Kidney (tissue), 14 donors: ENCODE results near the gene CMTM4. TPM values are rescaled to one million over a fixed set of nuclear protein-coding genes. Genes with fewer than 3 reads are reported as not detected.
A peak's percentile ranks its signal among the peaks of the same experiment; 100 is the strongest.

Source experiments
- DNase-seq, 5 donors: peaks; one replicate each; pipeline ENCODE4 v3.0.0-alpha.2; 2013 to 2020
- FAIRE-seq: peaks from 2 replicates; lab custom pipeline; 2012; peaks lifted over from hg19 to GRCh38; lab: Jason Lieb, UNC
- H3K27ac ChIP-seq, 2 donors: one replicate each; pipeline ENCODE4 v1.7.0; 2013; ENCODE audit warnings: low read depth in 2 of 2, low read length in 2 of 2, inconsistent platforms in 1 of 2
- H3K27me3 ChIP-seq: one replicate; pipeline ENCODE4 v1.7.1; 2013; ENCODE audit warnings: low read length, inconsistent platforms; ENCODE audit not compliant: control insufficient read depth, insufficient read depth
- H3K36me3 ChIP-seq, 3 donors: one replicate each; pipeline versions ENCODE4 v1.7.0 to v1.7.1; 2013; ENCODE audit warnings: low read length in 3 of 3, control low read depth in 1 of 3, inconsistent platforms in 1 of 3; ENCODE audit not compliant: insufficient read depth in 3 of 3, control insufficient read depth in 2 of 3
- H3K4me1 ChIP-seq, 3 donors: one replicate each; pipeline versions ENCODE4 v1.7.0 to v1.7.1; 2013; ENCODE audit warnings: low read length in 3 of 3, inconsistent platforms in 1 of 3, low read depth in 1 of 3; ENCODE audit not compliant: control insufficient read depth in 2 of 3, insufficient read depth in 2 of 3
- H3K4me3 ChIP-seq, 3 donors: one replicate each; pipeline versions ENCODE4 v1.7.0 to v1.8.1; 2013; ENCODE audit warnings: low read length in 3 of 3, control low read depth in 1 of 3, inconsistent platforms in 1 of 3
- H3K9ac ChIP-seq, 3 donors: one replicate each; pipeline versions ENCODE4 v1.7.0 to v1.7.1; 2013; ENCODE audit warnings: low read length in 3 of 3, control low read depth in 1 of 3, inconsistent platforms in 1 of 3
- H3K9me3 ChIP-seq, 3 donors: one replicate each; pipeline versions ENCODE4 v1.7.0 to v1.7.1; 2013; ENCODE audit warnings: low read length in 3 of 3, control low read depth in 1 of 3, inconsistent platforms in 1 of 3; ENCODE audit not compliant: control insufficient read depth in 2 of 3, insufficient read depth in 1 of 3
- intact Hi-C: fragments of 100-400 bp; cut with DNase I; formaldehyde crosslinking; loops from one replicate; pipeline ENCODE4 v1.11.1; 2022
- polyA plus RNA-seq: library from polyadenylated mRNA; stranded (reverse); fragments of 350-450 nt; fragmentation: Illumina TruSeq; extraction: RNeasy Lipid Tissue Mini Kit (QIAGEN cat#74804); gene quantifications from one replicate; pipeline ENCODE4 v1.2.3, GENCODE V29; 2014; ENCODE audit warnings: low read depth, low replicate concordance; ENCODE audit not compliant: insufficient read depth
- total RNA-seq: library from RNA; stranded (reverse); fragmentation: NEBNext Ultra II Directional; extraction: Animal tissue kit (Norgen Biotek cat#: 25700); gene quantifications from one replicate; pipeline ENCODE4 v1.2.1, GENCODE V29; 2021
- TF ChIP-seq, protein P1 (sequence below): IDR thresholded peaks from 3 replicates; pipeline ENCODE4 v1.5.1; 2012; ENCODE audit warnings: mild to moderate bottlenecking, moderate library complexity, borderline replicate concordance; ENCODE audit not compliant: insufficient read depth; ENCODE audit errors: extremely low read depth
- donor health status: control.
- donor health status: control.
- donor health status: control.
- donor health status: control.
- donor health status: control.
- donor health status: DM: yes; HTN: yes; CAD: no.
- donor health status: Normal renal cell carcinoma (clear cell type).

CMTM4 gene
- total and polyA plus RNA-seq, 2 donors from 2014 or later = 43.2 to 82.2 TPM

DNA sequence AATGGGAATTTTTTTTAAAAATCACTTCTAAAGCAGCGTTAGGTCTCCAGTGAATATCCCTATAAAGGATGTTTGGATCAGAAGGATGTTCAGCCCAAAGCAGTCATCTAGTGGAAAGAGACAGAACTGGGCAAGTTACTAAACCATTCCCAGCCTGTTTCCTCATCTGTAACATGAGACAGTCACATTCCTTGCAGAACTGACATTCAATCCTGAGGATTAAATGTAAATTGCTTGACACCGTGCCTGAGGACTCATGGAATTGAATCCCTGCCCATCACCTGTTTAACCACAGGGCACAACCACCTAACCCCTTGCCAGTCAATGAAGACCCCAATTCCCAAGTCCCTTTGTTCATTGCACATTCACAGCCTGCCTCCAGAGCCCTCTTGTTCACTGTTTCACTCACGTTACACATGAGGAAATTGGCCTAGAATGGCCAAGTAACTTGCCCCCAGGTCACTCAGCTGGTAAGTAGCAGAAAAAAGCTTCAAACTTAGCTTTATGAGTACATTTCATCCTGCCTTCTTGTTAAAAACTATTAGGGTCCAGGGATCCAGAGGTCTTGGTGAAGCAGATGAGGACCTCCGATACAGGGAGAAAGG lies 115.8 kb downstream of the CMTM4 start:
- Histone ChIP-seq H3K9me3 (no peaks in the 10 kb centered on the region), H3K9ac (no peak overlapping the region), H3K36me3 (no peaks in the 10 kb centered on the region), H3K4me1 (peaks cover 7 to 8% (median 7%) of the 10 kb centered on the region in 3 donors), H3K4me3 (no peak overlapping the region), H3K27ac (no peak overlapping the region), H3K27me3 (peaks cover 2% of the 10 kb centered on the region)
- peak in 3 of 5 donors; percentile 29 to 67 (median 67) for DNase-seq
- intact Hi-C loops = no loop called here
- TF ChIP-seq, protein P1, sequence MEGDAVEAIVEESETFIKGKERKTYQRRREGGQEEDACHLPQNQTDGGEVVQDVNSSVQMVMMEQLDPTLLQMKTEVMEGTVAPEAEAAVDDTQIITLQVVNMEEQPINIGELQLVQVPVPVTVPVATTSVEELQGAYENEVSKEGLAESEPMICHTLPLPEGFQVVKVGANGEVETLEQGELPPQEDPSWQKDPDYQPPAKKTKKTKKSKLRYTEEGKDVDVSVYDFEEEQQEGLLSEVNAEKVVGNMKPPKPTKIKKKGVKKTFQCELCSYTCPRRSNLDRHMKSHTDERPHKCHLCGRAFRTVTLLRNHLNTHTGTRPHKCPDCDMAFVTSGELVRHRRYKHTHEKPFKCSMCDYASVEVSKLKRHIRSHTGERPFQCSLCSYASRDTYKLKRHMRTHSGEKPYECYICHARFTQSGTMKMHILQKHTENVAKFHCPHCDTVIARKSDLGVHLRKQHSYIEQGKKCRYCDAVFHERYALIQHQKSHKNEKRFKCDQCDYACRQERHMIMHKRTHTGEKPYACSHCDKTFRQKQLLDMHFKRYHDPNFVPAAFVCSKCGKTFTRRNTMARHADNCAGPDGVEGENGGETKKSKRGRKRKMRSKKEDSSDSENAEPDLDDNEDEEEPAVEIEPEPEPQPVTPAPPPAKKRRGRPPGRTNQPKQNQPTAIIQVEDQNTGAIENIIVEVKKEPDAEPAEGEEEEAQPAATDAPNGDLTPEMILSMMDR = no peak
- no peak for FAIRE-seq

DNA sequence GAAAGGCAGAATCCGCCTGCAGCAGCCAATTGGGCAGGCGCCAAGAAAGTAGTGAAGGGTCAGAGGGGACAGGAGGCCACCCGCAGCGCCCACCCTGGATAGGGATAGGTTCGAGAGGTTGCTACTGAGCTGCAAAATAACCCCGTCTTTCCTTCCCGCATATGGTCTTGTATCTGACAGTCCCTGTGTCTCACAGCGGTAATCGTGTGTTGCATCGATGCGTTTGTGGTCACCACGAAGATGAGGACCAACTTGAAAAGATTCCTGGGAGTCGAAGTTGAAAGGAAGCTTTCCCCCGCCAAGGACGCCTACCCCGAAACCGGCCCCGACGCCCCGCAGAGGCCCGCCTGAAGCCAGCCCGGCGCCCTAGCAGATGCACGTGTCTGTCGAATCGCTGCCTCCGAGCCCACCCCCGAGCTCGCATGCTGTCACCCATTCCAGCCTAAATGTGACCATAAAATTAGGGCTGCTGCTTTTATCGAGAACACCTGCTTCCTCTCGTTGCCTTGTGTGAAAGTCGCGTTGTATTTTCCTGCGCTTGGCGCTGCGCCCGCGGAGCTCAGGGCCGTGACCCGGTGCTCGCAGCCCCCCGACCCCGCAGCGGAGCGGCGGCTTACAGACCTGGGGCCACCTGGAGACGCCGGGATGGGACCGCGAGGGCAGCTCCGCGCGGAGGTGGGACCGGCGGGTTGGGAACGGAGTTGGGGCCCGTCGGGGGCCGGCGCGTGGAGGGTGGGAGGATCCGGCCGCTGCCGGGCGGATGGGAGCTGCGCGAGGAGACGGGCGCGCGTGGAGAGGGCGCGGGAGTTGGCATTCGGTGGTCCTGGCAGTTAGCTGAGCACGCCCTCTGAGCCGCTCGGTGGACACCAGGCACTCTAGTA lies 117.7 kb downstream of the CMTM4 start, which contains the start of gene CMTM2:
Gene CMTM2, plus strand, starts transcription at position 813 of the 881 bp plus-strand sequence. CDS start 145 bp downstream, outside the sequence.
- H3K4me3 ChIP-seq = no peak within 1 kb of the TSS
- no peaks in the 10 kb centered on the region for H3K9me3 ChIP-seq
- H3K4me1 ChIP-seq = peaks cover 7 to 8% (median 7%) of the 10 kb centered on the region in 3 donors
- H3K27ac ChIP-seq = no peak within 1 kb of the TSS
- intact Hi-C loops = no loop called here
- H3K36me3 ChIP-seq = no peaks in the 10 kb centered on the region
- H3K27me3 ChIP-seq = peaks cover 2% of the 10 kb centered on the region
- TF ChIP-seq, protein P1 = no peak
- DNase-seq (peak in 4 of 5 donors; percentile 31 to 74 (median 49)), FAIRE-seq (no peak)
- no peak within 1 kb of the TSS for H3K9ac ChIP-seq

DNA sequence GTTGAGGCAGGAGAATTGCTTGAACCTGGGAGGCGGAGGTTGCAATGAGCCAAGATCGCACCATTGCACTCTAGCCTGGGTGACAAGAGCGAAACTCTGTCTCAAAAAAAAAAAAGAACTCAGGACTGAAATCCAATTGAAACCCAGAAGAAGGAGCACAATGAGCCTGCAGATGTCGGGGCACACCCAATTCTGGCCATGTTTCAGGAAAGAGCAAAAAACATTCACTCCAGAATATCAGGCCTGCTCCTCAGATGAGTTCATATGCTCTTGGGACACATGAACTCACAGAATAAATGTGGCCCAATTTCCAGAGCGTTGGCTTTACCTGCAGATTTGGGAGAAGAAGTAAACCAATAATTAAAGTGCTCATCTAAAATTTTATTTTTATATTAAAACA lies 120.2 kb downstream of the CMTM4 start:
- Histone ChIP-seq H3K27ac (no peak overlapping the region), H3K4me1 (peaks cover 2 to 7% (median 4%) of the 10 kb centered on the region in 3 donors), H3K9me3 (no peaks in the 10 kb centered on the region), H3K4me3 (no peak overlapping the region), H3K27me3 (peaks cover 2% of the 10 kb centered on the region), H3K9ac (no peak overlapping the region), H3K36me3 (no peaks in the 10 kb centered on the region)
- FAIRE-seq = no peak
- intact Hi-C loops = no loop called here
- TF ChIP-seq, protein P1 = no peak
- DNase-seq = no peak
